SKM-1 (cell line): ENCODE results near the gene PLXDC1.

ENCODE experiments used
- DNase-seq: peaks from one replicate; lab custom pipeline; 2025; ENCODE audit not compliant: unreplicated experiment; lab: John Stamatoyannopoulos, UW

PLXDC1 gene

GRCh38 chr17:39156491-39156890, 5.1 kb upstream of the PLXDC1 start:
- DNase-seq: no peak

- DNase-seq: no peak
Observed at GRCh38 chr17:39155654-39156053, 4.2 kb upstream of the PLXDC1 start.

GRCh38 chr17:39153599-39154051, 2.2 kb upstream of the PLXDC1 start:
- peak; percentile 67 for DNase-seq

- no peak for DNase-seq
Observed at GRCh38 chr17:39151943-39152818, 744 bp upstream of the PLXDC1 start.

- DNase-seq: no peak
Observed at GRCh38 chr17:39150795-39151149, 665 bp downstream of the PLXDC1 start.

GRCh38 chr17:39150104-39150634, 1.3 kb downstream of the PLXDC1 start:
- no peak for DNase-seq

- no peak for DNase-seq
Observed at GRCh38 chr17:39147221-39148185, 3.9 kb downstream of the PLXDC1 start.

- no peak for DNase-seq
Observed at GRCh38 chr17:39146273-39146672, 5.2 kb downstream of the PLXDC1 start.

- no peak for DNase-seq
Observed at GRCh38 chr17:39145143-39145542, 6.3 kb downstream of the PLXDC1 start.

- DNase-seq: no peak
Observed at GRCh38 chr17:39144416-39144840, 7.0 kb downstream of the PLXDC1 start.

- DNase-seq: no peak
Observed at GRCh38 chr17:39143552-39144093, 7.8 kb downstream of the PLXDC1 start.

GRCh38 chr17:39141915-39142664, 9.3 kb downstream of the PLXDC1 start:
- no peak for DNase-seq

GRCh38 chr17:39141294-39141693, 10.1 kb downstream of the PLXDC1 start:
- no peak for DNase-seq

GRCh38 chr17:39139561-39139960, 11.9 kb downstream of the PLXDC1 start:
- DNase-seq: no peak

GRCh38 chr17:39139161-39139511, 12.3 kb downstream of the PLXDC1 start:
- DNase-seq: no peak

GRCh38 chr17:39138431-39139160, 12.8 kb downstream of the PLXDC1 start:
- no peak for DNase-seq

- DNase-seq: no peak
Observed at GRCh38 chr17:39134878-39135277, 16.6 kb downstream of the PLXDC1 start.

GRCh38 chr17:39132192-39132610, 19.2 kb downstream of the PLXDC1 start:
- DNase-seq: no peak

GRCh38 chr17:39131616-39132015, 19.8 kb downstream of the PLXDC1 start:
- DNase-seq: no peak

GRCh38 chr17:39130205-39130604, 21.2 kb downstream of the PLXDC1 start:
- no peak for DNase-seq
